ENCODE results near the gene HSP90B1.

HSP90B1 gene

DNA sequence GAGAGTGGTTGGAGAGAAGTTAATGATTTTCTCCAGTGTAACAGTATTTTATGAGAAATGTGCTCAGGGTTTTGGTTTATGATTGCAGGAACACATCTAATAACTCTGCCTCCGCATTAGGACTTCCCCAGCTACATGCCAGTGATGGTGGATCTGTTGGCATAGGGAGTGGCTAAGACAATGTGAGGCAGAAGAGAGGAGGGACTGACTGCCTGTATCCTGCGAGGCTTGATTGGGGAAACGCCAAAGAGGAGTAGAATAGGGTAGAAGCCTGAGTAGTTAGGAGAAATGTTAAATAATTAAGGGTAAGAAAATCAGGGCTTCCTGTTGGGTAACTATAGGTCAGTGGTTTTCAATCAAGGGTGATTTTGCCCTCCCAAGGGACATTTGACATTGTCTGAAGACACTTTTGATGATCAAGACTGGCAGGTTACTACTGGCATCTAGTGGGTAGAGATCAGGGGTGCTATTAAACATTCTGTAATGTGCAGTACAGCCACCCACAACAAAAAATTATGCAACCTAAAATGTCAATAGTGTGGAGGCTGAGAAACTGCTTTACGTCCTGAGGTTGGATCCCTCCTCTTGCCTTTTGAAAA is 48.3 kb downstream of the HSP90B1 start:
- in situ Hi-C loops (cut with MboI; ENCODE audit: low pct_unique_long_range_greater_than_20kb, low sequenced_read_pairs, unreplicated experiment): no loop called here
- DNase-seq (ENCODE audit: low spot score): no peak
- TF ChIP-seq, protein P1, sequence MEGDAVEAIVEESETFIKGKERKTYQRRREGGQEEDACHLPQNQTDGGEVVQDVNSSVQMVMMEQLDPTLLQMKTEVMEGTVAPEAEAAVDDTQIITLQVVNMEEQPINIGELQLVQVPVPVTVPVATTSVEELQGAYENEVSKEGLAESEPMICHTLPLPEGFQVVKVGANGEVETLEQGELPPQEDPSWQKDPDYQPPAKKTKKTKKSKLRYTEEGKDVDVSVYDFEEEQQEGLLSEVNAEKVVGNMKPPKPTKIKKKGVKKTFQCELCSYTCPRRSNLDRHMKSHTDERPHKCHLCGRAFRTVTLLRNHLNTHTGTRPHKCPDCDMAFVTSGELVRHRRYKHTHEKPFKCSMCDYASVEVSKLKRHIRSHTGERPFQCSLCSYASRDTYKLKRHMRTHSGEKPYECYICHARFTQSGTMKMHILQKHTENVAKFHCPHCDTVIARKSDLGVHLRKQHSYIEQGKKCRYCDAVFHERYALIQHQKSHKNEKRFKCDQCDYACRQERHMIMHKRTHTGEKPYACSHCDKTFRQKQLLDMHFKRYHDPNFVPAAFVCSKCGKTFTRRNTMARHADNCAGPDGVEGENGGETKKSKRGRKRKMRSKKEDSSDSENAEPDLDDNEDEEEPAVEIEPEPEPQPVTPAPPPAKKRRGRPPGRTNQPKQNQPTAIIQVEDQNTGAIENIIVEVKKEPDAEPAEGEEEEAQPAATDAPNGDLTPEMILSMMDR (IDR thresholded peaks at IDR 0.05; ENCODE audit: extremely low read depth, insufficient read depth, missing control alignments): no peak

DNA sequence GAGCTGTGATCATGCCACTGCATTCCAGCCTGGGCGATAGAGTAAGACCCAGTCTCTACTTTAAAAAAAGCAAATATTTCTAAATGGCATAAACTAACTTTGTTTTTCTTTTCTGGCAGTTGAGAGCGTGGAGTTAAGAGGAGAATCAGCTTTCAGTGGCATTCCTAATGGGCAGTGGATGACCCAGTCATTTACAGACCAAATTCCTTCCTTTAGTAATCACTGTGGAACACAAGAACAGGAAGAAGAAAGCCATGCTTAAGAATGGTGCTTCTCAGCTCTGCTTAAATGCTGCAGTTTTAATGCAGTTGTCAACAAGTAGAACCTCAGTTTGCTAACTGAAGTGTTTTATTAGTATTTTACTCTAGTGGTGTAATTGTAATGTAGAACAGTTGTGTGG is 56.6 kb downstream of the HSP90B1 start:
- no peak for DNase-seq (ENCODE audit: low spot score)
- TF ChIP-seq, protein P1 (IDR thresholded peaks at IDR 0.05; ENCODE audit: extremely low read depth, insufficient read depth, missing control alignments): no peak
- in situ Hi-C loops (cut with MboI; ENCODE audit: low pct_unique_long_range_greater_than_20kb, low sequenced_read_pairs, unreplicated experiment): no loop called here

DNA sequence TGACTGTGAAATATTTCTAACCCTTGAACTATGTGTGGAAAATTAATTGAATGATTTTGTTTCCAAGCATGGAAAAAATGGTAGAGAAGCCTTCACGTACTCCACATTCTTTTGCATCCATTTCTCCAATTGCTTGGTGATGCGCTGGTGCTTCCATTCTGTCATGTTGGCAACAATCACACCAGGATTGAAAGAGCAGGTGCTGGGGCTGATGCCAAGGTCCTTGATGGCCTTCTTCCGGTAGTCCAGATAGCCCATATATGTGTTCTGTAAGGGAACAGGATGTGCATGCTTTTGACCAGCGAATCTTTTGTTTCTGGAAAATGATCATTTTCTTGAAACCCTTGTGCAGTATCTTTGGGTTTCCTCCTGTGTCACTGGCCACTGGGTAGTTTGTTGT is 64.0 kb downstream of the HSP90B1 start:
- DNase-seq (ENCODE audit: low spot score): no peak
- in situ Hi-C loops (cut with MboI; ENCODE audit: low pct_unique_long_range_greater_than_20kb, low sequenced_read_pairs, unreplicated experiment): no loop called here
- TF ChIP-seq, protein P1 (IDR thresholded peaks at IDR 0.05; ENCODE audit: extremely low read depth, insufficient read depth, missing control alignments): no peak

DNA sequence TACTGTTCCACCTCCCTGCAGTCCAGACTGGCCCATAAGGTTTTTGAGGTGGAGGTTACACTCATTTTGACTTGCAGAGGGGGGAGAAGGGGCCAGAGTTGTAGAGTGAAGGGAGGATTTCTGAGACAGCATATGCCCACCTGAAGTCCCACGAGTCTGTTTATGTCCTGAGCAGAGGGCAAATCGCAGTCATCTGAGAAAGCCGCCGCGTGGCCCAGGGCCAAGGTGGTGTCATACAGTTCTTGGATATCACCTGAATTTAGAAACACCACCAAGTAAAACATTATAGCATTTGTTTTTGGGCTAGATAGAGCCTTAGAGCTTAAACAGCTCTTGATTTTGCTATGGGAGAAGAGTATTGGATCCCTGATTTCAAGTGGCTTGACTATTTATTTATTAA is 66.4 kb downstream of the HSP90B1 start:
- no peak for DNase-seq (ENCODE audit: low spot score)
- TF ChIP-seq, protein P1 (IDR thresholded peaks at IDR 0.05; ENCODE audit: extremely low read depth, insufficient read depth, missing control alignments): no peak
- in situ Hi-C loops (cut with MboI; ENCODE audit: low pct_unique_long_range_greater_than_20kb, low sequenced_read_pairs, unreplicated experiment): no loop called here

DNA sequence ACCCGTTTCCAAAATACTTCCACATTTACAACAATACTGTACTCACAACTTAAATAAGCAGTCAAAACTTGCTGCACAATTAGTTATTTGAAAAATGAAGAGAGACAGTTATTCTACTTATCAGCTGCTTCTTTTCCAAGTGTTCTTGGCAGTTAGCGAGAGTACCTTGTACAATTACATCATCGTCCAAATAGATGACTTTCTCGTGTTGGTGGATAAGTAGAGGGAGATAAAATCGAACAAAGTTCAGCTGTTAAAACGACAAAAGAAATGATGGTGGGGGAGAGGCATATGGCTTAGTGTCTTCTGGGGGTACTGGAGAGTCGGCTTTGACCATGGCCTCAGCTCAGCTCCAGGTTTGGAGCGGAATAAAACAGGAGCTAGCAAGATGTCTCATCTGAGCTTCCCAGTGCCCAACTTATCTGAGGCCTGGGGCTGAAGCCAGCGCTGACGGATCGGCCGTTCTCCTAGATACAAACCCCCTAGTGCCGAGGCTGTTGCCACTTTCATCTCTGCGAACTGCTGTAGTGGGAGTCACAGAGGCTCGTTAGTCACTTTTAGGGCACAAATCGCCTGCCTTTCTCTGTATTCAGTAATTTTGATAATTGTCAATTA is 67.2 kb downstream of the HSP90B1 start:
- in situ Hi-C loops (cut with MboI; ENCODE audit: low pct_unique_long_range_greater_than_20kb, low sequenced_read_pairs, unreplicated experiment): no loop called here
- DNase-seq (ENCODE audit: low spot score): no peak
- TF ChIP-seq, protein P1 (IDR thresholded peaks at IDR 0.05; ENCODE audit: extremely low read depth, insufficient read depth, missing control alignments): no peak

Data from GM13977 (cell line).